HG03045 (cell line): ENCODE measurements around the gene ABCD1.
A peak's percentile ranks its signal among the peaks of the same experiment; 100 is the strongest.
"Not testable (repeated sequence)": the region's sequence is repeated elsewhere in the genome, so short reads cannot be mapped to it uniquely, and the experiment has no call there.

Experiments
- ATAC-seq: cut with Tn5 transposase; IDR thresholded peaks from one replicate; pipeline ENCODE4 v1.9.1; 2021; ENCODE audit warnings: mild to moderate bottlenecking, moderate library complexity; ENCODE audit not compliant: unreplicated experiment

The ABCD1 gene

DNA sequence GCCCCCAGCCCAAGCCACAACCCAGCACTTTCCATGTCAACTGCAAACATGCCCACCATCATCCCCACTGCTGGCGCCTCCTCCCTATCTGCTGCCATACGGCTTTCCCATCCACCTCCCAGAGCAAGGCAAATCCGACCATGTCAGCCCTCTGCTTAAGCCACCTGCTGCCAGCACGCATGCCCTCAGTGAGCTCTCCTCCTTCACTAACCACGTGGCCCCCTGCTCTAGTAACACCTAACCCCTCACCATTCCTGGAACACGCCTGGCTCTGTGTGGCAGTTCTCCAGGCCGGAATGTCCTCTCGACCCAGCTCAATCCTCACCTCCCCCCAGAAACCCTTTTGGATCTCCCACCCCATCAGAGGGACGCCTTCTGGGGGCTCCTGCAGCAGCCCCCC, 17.9 kb upstream of the ABCD1 start:
- ATAC-seq, result no peak

DNA sequence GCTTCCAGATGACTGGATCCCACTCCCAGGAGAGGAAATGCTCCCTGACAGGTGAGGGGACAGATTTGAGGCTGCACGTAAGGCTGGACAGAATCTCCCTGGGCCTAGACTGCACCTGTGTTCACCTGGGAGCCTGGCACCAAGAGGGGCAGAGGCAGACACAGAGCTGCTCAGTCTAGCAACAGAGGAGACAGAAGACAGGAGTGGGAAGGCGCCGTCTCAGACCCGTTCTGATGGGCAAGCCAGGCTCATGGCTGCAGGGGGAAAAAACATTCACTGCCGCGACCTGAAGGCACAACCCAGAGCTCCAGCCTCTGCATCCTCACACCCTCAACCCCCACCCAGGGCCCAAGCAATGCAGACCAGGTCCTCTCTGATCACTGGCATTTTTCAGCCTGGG, 17.2 kb upstream of the ABCD1 start:
- no peak for ATAC-seq

DNA sequence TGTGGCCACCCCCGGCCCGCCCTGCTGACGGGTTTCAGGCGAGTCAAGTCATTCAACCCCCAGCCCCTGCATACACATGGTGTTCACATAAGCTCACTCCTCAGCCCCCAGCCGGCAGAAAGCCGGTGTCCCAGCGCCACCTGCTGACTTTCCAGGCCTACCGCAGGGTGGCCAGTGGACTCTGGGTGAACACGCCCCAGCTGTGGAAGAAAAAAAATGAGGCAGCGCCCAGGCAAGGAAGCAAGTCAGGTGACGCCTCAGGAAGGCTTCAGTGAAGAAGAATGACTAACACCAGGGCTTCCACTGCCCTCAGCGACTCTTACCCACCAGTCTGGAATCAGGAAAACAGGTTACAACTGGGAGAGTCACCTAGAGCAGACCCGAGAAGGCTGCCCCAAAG, 16.2 kb upstream of the ABCD1 start:
- ATAC-seq, result no peak

DNA sequence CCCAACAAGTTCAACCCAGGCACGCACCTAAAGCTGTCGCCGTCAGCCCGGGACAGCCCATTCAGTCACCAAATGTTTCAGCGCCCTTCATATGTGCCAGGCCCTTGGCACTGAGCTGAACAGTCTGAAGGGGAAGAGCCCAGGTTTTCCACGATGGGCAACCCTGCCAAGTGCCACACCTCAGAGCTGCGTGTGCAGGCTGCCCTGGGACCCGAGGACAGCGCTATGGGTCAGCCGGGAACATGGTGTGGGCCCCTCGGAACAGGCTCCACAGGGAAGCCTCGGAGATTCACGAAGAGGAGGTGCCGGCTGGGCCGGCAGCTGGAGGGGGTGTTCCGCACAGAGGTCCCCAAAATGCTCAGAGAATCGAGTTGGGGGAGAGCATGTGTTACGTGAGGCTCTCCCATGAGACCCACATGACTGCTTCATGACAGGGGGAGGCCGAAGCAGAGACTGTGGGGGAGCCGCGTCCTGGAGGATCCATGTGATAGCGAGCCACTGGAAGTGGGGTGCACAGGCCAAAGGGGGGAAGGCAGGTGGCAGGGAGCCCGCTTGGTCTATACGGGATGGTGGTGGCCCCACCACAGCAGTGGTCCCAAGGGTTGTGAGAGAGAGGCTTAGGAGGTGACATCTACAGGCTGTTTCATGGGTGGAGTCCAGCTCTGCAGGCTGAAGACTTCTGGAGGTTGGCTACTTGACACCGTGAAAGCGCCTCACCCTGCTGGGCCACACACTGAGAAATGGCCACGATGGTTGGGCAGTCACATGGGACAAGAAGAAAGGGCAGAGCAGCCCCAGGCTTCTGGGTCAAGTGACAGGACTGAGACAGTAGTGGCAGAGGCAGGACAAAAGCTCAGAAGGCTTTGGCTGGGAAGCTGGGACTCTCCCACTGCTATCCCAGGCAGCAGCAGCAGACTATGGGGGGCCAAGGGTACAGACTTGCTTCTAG, 14.7 kb upstream of the ABCD1 start:
- no peak for ATAC-seq

DNA sequence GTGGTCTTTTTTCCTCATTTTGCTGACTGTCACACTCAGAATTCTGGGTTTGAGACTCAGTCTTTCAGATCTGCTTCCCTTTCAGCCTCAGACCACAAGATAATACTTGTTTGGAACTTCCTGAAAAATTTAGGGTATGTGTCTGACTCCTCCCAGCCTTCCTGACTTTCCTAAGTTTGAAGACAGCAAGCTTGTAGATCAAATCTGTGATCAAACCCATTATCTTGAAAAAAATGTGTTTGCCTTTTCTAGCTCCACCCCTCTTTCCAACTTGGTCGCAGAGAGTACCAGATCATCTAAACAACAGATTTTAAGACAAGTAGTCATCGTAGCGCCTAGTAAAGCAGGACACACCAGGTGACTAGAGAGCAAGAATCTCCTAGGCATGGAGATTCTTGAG, 10.4 kb upstream of the ABCD1 start:
- no peak for ATAC-seq

DNA sequence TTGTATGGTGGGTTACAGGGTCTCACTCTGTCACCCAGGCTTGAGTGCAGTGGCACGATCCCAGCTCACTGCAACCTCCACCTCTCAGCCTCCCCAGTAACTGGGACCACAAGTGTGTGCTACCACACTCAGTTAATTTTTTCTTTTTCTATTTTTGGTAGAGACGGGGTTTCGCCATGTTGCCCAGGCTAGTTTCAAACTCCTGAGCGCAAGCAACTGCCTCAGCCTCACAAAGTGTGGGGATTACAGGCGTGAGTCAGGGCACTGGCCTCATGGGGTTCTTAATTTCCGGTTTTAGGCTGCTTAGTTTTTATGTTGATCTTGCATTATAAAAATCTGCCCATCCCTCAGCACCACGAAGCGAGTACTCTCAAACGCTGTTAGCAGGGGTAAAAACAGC, 7.2 kb upstream of the ABCD1 start:
- ATAC-seq, result no peak

DNA sequence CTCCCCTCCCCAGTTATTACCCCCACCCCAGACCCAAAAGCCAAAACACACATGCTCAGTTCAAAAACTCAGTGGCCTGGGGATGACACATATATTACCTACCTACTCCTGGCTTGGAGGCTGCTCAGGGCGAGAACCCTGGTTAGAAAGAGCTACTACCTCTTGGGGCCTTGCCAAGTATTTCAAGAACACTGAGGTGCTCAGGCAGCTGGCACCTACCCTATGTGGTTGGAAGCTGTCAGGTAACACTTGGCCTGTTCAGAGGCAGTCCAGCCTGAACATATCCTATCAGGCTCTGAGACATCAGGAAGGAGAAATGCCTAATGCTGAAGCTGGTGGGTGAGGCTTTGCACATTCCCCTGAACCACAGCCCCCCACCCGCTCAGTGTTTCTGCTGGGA, 5.4 kb upstream of the ABCD1 start:
- ATAC-seq, result no peak

DNA sequence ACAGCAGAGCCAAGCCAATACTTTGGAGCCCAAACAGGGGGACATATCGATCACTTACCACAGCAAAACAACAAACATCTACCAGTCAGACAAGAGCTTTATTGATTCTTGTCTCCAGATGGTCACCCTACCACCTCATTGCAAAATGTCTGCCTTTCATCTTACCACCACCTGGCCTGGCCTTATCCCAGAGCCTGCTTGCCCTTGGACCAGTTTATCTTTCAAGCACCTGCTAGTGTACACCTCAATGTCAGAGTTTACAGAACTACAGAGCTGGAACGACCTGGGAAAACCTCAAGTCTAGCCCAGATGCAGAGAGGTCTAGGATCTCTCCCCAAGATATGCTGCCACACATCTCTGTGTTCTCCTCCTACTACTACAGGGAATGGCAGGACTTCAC, 5.0 kb upstream of the ABCD1 start:
- no peak for ATAC-seq

DNA sequence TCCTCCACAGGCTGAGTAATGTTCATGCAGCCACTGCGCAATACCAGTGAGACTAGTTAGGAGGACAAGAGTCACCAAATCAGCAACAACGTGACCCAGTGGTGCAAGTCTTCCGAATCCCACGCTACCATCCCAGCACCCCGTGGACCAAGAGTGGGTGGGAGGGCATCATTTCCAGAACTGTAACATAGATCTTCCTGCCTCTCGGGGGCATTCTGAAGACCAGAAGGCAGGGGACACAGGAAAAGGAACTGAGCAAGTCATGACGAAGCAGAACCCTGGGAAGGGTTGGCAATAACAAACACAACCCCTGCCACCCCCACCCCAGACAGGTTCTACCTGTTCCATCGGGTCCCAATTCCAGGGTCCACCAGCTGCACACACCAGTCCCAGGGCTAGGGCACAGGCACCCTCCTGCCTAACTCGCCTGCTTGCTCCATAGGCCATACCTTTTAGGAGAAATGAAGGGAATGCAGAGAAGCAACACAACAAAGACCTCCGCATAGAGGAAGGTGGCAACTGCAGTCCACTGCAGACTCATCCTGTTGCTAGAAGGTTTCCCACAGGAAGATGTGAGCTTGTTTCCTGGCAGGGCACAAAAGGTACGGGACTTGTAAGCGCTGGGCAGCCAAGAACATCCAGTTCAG, 1.8 kb upstream of the ABCD1 start:
- no peak for ATAC-seq

DNA sequence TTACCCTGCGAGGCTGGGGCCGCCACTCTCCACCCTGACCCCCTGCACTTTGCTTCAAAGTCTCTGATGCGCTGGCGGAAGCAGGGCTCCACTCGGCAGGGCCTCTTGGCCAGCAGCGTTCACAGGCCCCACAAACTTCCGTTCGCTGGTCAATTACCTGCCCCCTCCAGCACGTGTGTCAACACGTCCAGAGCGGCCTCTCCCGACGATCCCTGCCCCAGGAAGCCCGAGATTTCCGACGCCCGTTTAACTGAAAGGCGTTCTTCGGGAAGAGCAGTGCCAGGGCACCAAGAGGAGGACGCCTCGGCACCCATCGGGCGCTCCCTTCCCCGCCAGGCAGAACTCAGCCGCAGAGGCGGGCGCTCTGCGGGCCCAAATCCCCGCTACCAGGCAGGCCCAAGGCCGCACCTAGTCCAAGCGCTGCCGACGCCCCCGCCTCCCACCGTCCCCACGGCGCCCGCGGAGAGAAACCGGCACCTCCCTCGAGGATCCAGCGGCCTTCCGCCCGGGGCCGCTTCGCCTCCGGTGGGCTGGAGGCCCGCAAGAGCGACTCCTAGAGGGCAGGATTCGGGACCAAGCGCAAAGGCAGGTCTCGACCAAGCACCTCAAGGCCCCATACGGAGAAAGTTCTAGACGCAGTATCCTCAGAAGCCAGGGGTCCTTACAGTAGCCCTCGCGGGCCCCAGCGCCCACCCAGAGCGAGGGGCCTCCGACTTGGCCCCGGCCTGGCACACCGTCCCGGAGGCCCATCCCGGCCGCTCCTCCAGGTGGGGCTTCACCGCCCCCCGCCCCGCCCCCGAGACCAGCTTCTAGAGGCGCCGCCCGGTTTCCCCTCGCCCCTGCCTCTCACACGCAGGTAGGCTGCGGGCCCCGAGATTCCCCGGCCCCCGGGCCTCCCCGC, 1.1 kb upstream of the ABCD1 start:
- ATAC-seq, result peak; percentile 37

DNA sequence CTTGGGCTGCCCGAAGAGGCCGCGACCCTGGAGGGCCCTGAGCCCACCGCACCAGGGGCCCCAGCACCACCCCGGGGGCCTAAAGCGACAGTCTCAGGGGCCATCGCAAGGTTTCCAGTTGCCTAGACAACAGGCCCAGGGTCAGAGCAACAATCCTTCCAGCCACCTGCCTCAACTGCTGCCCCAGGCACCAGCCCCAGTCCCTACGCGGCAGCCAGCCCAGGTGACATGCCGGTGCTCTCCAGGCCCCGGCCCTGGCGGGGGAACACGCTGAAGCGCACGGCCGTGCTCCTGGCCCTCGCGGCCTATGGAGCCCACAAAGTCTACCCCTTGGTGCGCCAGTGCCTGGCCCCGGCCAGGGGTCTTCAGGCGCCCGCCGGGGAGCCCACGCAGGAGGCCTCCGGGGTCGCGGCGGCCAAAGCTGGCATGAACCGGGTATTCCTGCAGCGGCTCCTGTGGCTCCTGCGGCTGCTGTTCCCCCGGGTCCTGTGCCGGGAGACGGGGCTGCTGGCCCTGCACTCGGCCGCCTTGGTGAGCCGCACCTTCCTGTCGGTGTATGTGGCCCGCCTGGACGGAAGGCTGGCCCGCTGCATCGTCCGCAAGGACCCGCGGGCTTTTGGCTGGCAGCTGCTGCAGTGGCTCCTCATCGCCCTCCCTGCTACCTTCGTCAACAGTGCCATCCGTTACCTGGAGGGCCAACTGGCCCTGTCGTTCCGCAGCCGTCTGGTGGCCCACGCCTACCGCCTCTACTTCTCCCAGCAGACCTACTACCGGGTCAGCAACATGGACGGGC, 579 bp downstream of the ABCD1 start:
- peak; percentile 6 for ATAC-seq

DNA sequence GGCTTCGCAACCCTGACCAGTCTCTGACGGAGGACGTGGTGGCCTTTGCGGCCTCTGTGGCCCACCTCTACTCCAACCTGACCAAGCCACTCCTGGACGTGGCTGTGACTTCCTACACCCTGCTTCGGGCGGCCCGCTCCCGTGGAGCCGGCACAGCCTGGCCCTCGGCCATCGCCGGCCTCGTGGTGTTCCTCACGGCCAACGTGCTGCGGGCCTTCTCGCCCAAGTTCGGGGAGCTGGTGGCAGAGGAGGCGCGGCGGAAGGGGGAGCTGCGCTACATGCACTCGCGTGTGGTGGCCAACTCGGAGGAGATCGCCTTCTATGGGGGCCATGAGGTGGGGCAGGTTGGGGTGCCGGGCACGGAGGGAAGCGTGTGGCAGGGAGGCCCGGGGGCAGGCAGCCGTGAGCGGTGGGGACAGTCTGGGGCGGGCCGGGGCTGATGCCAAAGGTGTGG, 1.2 kb downstream of the ABCD1 start:
- no peak for ATAC-seq

DNA sequence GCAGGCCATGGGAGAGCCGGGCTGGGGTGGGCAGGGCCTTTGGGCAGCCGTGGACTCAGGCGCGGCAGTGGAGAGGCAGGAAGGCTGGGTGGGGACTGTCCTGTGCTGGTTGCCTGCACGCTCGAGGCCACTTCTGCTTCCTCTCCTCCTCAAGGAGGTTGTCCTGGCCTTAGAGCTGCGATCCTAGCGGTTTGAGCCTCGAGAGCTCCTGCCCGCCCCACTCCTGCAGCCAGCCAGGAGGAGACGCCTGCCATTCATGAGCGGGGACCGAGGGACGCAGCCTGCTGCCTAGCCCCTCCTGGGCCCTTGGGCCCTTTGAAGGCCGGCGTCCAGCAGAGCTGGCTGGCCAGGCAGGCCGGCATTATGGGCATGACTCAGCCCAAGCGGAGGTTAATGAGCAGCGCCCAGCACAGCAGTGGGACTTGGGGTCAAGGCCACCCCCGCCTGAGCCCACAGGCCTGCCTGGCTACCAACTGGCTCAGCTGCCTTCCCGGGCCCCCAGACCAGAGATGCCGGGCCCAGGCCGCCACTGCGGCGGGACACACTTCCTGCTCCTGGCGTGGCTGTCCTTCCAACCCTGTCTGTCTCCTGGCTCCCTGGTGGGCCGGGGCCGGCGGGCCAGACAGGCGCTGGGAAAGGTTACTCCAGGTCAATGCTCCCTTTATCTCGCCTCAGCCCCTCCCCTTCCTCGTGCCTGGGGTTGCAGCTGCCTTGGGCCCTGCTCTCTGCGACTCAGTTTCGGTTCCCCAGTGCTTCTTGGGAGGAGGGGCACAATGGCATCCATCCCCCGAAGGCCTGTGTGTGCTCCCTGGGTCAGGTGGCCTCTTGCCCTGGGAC, 1.8 kb downstream of the ABCD1 start:
- ATAC-seq, result peak; percentile 42

DNA sequence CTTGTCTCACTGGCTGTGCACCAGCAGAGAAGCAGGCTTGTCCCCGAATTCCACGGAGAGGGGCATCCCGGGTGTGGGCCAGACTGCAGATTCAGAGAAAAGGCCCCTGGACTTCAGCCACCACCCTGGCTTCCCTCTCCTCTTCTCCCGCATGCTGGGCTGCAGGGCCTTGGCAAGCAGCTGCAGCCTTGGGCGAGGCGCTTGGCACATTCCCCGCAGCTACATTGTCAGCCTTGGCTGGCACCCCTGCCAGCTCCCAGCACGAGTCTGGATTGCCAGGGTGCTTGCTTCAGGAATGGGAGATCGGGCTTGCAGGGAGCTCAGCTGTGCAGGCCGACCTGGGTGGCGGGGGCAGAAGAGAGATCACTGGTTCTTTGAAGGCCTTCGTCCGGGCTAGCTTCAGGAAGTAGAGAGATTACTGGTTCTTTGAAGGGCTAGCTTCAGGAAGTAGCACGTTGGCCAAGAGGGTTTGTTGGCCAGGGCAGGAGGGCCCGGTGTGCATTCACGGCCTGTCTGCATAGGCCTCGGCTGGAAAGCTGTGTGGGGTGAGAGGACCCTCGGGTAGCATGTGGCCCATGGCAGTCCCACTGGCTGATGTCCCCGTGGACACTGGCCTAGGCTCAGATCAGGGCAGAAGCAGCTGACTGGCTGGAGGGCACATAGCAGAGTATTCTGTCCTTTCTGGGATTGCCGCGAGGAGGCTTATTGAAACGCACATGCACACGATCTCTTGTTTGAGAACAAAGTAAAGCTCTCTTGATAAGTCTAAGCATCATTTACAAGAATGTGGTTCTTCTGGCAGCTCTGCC, 2.7 kb downstream of the ABCD1 start:
- no peak for ATAC-seq

DNA sequence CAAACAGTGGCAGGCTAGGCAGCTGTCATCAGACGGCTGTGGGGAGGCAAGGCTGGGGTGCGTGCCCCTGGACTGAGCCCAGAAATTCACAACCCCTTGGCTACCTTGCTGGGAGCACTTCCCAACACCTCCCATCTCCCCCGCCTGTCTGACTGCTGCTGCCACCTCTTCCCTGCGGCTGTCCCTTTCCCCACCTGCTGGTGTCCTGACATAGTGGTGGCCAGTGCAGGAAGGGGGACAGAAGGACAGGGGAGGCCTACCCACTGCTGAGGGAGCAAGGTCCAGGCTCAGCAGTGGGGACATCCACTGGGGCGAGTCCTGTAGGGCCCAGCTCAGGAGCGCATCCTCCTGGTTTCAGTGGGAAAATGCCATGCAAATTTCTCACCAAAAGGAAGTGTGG, 3.4 kb downstream of the ABCD1 start:
- ATAC-seq, result no peak

DNA sequence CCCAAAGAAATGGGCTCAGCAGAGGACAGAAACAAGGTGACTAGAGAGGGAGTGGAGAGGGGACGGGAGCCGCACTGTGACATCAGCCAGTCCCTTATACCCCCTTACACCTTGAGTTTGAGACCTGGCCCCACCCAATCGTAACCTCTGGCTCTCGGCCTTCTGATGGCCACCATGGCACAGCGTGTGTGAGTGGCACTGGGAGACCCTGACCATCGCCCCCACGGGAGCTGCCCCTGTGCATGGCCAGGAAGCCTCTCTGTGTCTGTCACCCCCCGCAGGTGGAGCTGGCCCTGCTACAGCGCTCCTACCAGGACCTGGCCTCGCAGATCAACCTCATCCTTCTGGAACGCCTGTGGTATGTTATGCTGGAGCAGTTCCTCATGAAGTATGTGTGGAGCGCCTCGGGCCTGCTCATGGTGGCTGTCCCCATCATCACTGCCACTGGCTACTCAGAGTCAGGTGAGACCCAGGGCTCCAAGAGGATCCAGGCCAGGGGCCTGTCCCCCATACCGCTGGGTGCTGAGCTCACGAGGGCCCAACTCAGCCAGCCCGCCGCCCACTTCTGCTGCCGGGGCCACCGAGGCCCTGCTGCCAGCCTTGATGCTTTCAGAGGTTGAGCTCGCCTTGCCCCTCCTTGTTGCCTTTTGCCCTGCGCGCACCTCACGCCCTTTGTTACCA, 4.4 kb downstream of the ABCD1 start:
- ATAC-seq, result no peak

DNA sequence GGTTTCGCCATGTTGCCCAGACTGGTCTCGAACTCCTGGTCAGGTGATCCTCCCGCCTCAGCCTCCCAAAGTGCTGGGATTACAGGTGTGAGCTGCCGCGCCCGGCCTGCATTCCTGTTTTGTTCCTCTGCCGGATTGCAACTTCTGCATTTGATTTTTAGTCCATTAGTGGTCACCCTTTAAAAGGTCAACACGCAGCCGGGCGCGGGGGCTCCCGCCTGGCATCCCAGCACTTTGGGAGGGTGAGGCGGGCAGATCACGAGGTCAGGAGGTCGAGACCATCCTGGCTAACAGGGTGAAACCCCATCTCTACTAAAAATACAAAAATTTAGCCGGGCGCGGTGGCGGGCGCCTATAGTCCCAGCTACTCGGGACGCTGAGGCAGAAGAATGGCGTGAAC, 5.5 kb downstream of the ABCD1 start:
- not testable (repeated sequence) for ATAC-seq
